ENCODE results near the gene STRADA. TPM values are rescaled to one million over a fixed set of nuclear protein-coding genes. Genes with fewer than 3 reads are reported as not detected.

STRADA gene
- total and polyA plus RNA-seq, 9 of the 15 experiments (the other 6 are each of a cell fraction or from before 2014, with no cell fraction given): 6.6 to 33.0 (median 20.5) TPM

GRCh38 chr17:63699638-63700527 is 41.7 kb downstream of the STRADA start, which contains the start of gene LIMD2:
Gene LIMD2, minus strand, starts transcription at chr17:63700125. Its CDS starts 827 bp downstream, at chr17:63699298.
- Histone ChIP-seq H3K4me2 (ENCODE audit: insufficient read depth, low read length) (peak within 1 kb of the TSS; percentile 55), H3K4me1 (replicated peaks in 1 of 2; ENCODE audit: control insufficient read depth in 2 of 2, insufficient read depth in 2 of 2, low read length in 2 of 2) (peaks cover 0 to 47% of the 10 kb centered on the region in 2 experiments; a peak in 2 of 5 replicates), H3K9me3 (replicated peaks; ENCODE audit: control insufficient read depth, insufficient read depth, low read depth, low read length) (no peaks in the 10 kb centered on the region), H3K9ac (ENCODE audit: insufficient read depth in 1 of 2, low read depth in 2 of 2, low read length in 2 of 2) (peak within 1 kb of the TSS; percentile 41 to 89; a peak in 3 of 4 replicates), H3K9me1 (ENCODE audit: control insufficient read depth, insufficient read depth, low read length) (no peaks in the 10 kb centered on the region), H3K4me3 (peak within 1 kb of the TSS; percentile 51), H2AFZ (ENCODE audit: low read depth, low read length) (peak within 1 kb of the TSS; percentile 58; the same call in 1 of the 2 replicates), H4K20me1 (replicated peaks; ENCODE audit: control insufficient read depth, insufficient read depth, low read length) (no peaks in the 10 kb centered on the region), H3K36me3 (ENCODE audit: control insufficient read depth, insufficient read depth, low read length) (no peaks in the 10 kb centered on the region; the same call in 2 of the 3 replicates), H3K79me2 (ENCODE audit: control insufficient read depth, insufficient read depth, low read length) (no peaks in the 10 kb centered on the region), H3K27me3 (ENCODE audit: control insufficient read depth in 2 of 2, insufficient read depth in 2 of 2, low read length in 2 of 2) (no peaks in the 10 kb centered on the region), H3K27ac (ENCODE audit: extremely low read depth, low read depth, low read length) (no peak within 1 kb of the TSS)
- in situ Hi-C loops (cut with MboI) (no loop called here), intact Hi-C loops (cut with micrococcal nuclease) (loop anchor here (5.0 to 10.0 kb wide), 3 partner anchors 78 to 273 kb away; partner anchors contain the start of gene MAP3K3)
- 2% methylated on average over 21 of the region's 133 CpGs for WGBS (ENCODE audit: insufficient coverage, low coverage, missing lambda C conversion rate)
- DNase-seq (ENCODE audit: extremely low read depth in 1 of 4, low spot score in 3 of 4) (peak; percentile 62 to 97 (median 89)), ATAC-seq (peak; percentile 37), FAIRE-seq (no peak)
- ChIA-PET POLR2A (no interaction called here), CTCF (ENCODE audit: low intra/inter-chr PET ratio) (no interaction called here)
- BruUV-seq (replicated peaks): no TSS peak
- peak; percentile 89; the same call in 1 of the 2 replicates for TF ChIP-seq KDM2B (CRISPR knock-in tag; IDR thresholded peaks at IDR 0.05)
- TF ChIP-seq UBTF (IDR thresholded peaks at IDR 0.05; ENCODE audit: borderline replicate concordance in 1 of 2, low read depth in 2 of 2, low read length in 2 of 2): peak in 1 of 2 experiments; percentile 71; a peak in 1 of 4 replicates
- TF ChIP-seq CEBPB (tag; IDR thresholded peaks at IDR 0.05): no peak
- peak in 1 of 2 experiments; percentile 59 for TF ChIP-seq E2F6 (IDR thresholded peaks at IDR 0.05; ENCODE audit: borderline replicate concordance in 1 of 2, extremely low read depth in 1 of 2, insufficient read depth in 1 of 2, insufficient read length in 1 of 2, low read depth in 1 of 2, low read length in 1 of 2, poor library complexity in 1 of 2, severe bottlenecking in 1 of 2)
- TF ChIP-seq CCNT2 (IDR thresholded peaks at IDR 0.05; ENCODE audit: borderline replicate concordance, extremely low read depth, insufficient read length, low read depth, low read length): peak; percentile 30
- TF ChIP-seq VEZF1 (CRISPR knock-in tag; IDR thresholded peaks at IDR 0.05): peak; percentile 76
- TF ChIP-seq RBFOX2 (IDR thresholded peaks at IDR 0.05; ENCODE audit: low read depth, low read length): peak; percentile 30
- TF ChIP-seq ETS1 (conservative IDR thresholded peaks at IDR 0.05; ENCODE audit: control insufficient read depth, low read depth, low read length): peak; percentile 53; the same call in 1 of the 2 replicates
- no peak for TF ChIP-seq NCOA2 (IDR thresholded peaks at IDR 0.05; ENCODE audit: partially characterized antibody in 2 of 2)
- TF ChIP-seq HNRNPL (IDR thresholded peaks at IDR 0.05; ENCODE audit: low read depth, low read length): 0 out of 2 replicates have a peak, but pooled peaks have one; percentile 27
- peak; percentile 65 for TF ChIP-seq POLR2G (IDR thresholded peaks at IDR 0.05; ENCODE audit: low read depth, low read length)

All from K562 (cell line).